Choroid plexus epithelial cell (primary cell): Measurements from ENCODE around the gene ZNF684.
"Not testable (repeated sequence)": the region's sequence is repeated elsewhere in the genome, so short reads cannot be mapped to it uniquely, and the experiment has no call there.

Experiments
- DNase-seq: peaks from one replicate; pipeline ENCODE4 v3.0.0-alpha.2; 2010; ENCODE audit warnings: low read depth
- H3K4me3 ChIP-seq: 2 replicates; pipeline ENCODE4 v1.5.1; 2011; ENCODE audit warnings: low read depth, mild to moderate bottlenecking, control low read depth, low read length, moderate library complexity
- CTCF ChIP-seq: conservative IDR thresholded peaks from 2 replicates; pipeline ENCODE4 v1.5.1; 2011; ENCODE audit warnings: low read depth, mild to moderate bottlenecking, control low read depth, inconsistent platforms, low read length, moderate library complexity

Gene ZNF684

GRCh38 chr1:40532062-40532389, 589 bp downstream of the ZNF684 start:
- H3K4me3 ChIP-seq, result peak overlapping the region; percentile 90
- no peak for TF ChIP-seq CTCF
- DNase-seq, result no peak

- DNase-seq, result peak; percentile 75
- no peak overlapping the region for H3K4me3 ChIP-seq
Observed at GRCh38 chr1:40532844-40533424, 1.5 kb downstream of the ZNF684 start.

GRCh38 chr1:40534589-40534988, 3.2 kb downstream of the ZNF684 start:
- no peak overlapping the region for H3K4me3 ChIP-seq
- no peak for TF ChIP-seq CTCF
- DNase-seq, result no peak

More at GRCh38 chr1:40532844-40533424, 1.5 kb downstream of the ZNF684 start:
- TF ChIP-seq CTCF, result peak; percentile 75

- no peak for TF ChIP-seq CTCF
- H3K4me3 ChIP-seq, result no peak overlapping the region
- DNase-seq, result no peak
Observed at GRCh38 chr1:40535732-40536131, 4.3 kb downstream of the ZNF684 start.

GRCh38 chr1:40539338-40539737, 7.9 kb downstream of the ZNF684 start:
- no peak for DNase-seq
- no peak for TF ChIP-seq CTCF
- H3K4me3 ChIP-seq, result no peak overlapping the region

GRCh38 chr1:40546957-40547356, 15.5 kb downstream of the ZNF684 start:
- DNase-seq, result no peak
- TF ChIP-seq CTCF, result no peak
- no peak overlapping the region for H3K4me3 ChIP-seq

GRCh38 chr1:40553017-40553416, 21.6 kb downstream of the ZNF684 start:
- DNase-seq, result no peak
- TF ChIP-seq CTCF, result no peak
- no peak overlapping the region for H3K4me3 ChIP-seq

- H3K4me3 ChIP-seq, DNase-seq: not testable (repeated sequence)
Observed at GRCh38 chr1:40554807-40555206, 23.4 kb downstream of the ZNF684 start.
